SK-N-SH (cell line): ENCODE data around the gene MUSK. TPM values are rescaled to one million over a fixed set of nuclear protein-coding genes. Genes with fewer than 3 reads are reported as not detected.

ENCODE experiments used
- CTCF ChIA-PET: fragments of 300-600, 350-600 bp; formaldehyde crosslinking; extraction: SDS; loops from one replicate; lab custom pipeline; 2021; lab: Yijun Ruan, JAX
- POLR2A ChIA-PET: fragments of 350-600 bp; sonication (Branson Sonifier 250); formaldehyde crosslinking; extraction: SDS; loops from one replicate; lab custom pipeline; 2020; ENCODE audit warnings: antibody characterized with exemption, inconsistent platforms; lab: Yijun Ruan, JAX
- DNase-seq: peaks from one replicate; pipeline ENCODE4 v3.0.0; 2012
- H2AFZ ChIP-seq: fragments of 200-600 bp; sonication (generic); 2 replicates; pipeline ENCODE4 v1.8.1; 2016; ENCODE audit warnings: antibody characterized with exemption, mild to moderate bottlenecking, low read depth
- H3F3A ChIP-seq: fragments of 200-600 bp; sonication (generic); replicated peaks from 2 replicates; pipeline ENCODE3; 2016; ENCODE audit warnings: antibody characterized with exemption, mild to moderate bottlenecking; ENCODE audit not compliant: insufficient read depth
- H3K27ac ChIP-seq, 2 experiments: fragments of 200-500 bp in 1 of 2; fragments of 200-600 bp in 1 of 2; sonication (Bioruptor generic) in 1 of 2; sonication (generic), shearing (Covaris generic) in 1 of 2; 2 replicates each; pipeline versions ENCODE4 v1.5.1 to v1.6.1; 2014 to 2016; ENCODE audit warnings: low read depth in 2 of 2, inconsistent platforms in 1 of 2, low read length in 1 of 2, mild to moderate bottlenecking in 1 of 2, mixed read lengths in 1 of 2
- H3K27me3 ChIP-seq: fragments of 200-600 bp; sonication (generic), shearing (Covaris generic); 2 replicates; pipeline ENCODE4 v1.6.1; 2016; ENCODE audit warnings: mixed run types; ENCODE audit not compliant: insufficient read depth
- H3K36me3 ChIP-seq, 2 experiments: fragments of 200-500 bp in 1 of 2; fragments of 200-600 bp in 1 of 2; sonication (Bioruptor generic) in 1 of 2; sonication (generic) in 1 of 2; replicated peaks in 1 of 2; 2 replicates each; pipeline versions ENCODE3 to v1.5.1; 2014 to 2016; ENCODE audit warnings: low read length in 1 of 2, mild to moderate bottlenecking in 1 of 2; ENCODE audit not compliant: insufficient read depth in 2 of 2, control insufficient read depth in 1 of 2
- H3K4me1 ChIP-seq, 2 experiments: fragments of 200-500 bp in 1 of 2; fragments of 200-600 bp in 1 of 2; sonication (Bioruptor generic) in 1 of 2; sonication (generic), shearing (Covaris generic) in 1 of 2; 2 replicates each; pipeline versions ENCODE4 v1.5.1 to v1.6.1; 2014 to 2016; ENCODE audit warnings: low read depth in 1 of 2, low read length in 1 of 2, mixed run types in 1 of 2; ENCODE audit not compliant: insufficient read depth in 2 of 2, control insufficient read depth in 1 of 2
- H3K4me2 ChIP-seq: fragments of 200-600 bp; sonication (generic), shearing (Covaris generic); 2 replicates; pipeline ENCODE4 v1.6.1; 2017; ENCODE audit warnings: mixed run types
- H3K4me3 ChIP-seq, 2 experiments: fragments of 200-500 bp in 1 of 2; fragments of 200-600 bp in 1 of 2; sonication (Bioruptor generic) in 1 of 2; sonication (generic), shearing (Covaris generic) in 1 of 2; 2 replicates each; pipeline versions ENCODE4 v1.5.1 to v1.8.1; 2014 to 2016; ENCODE audit warnings: low read depth in 2 of 2, inconsistent platforms in 1 of 2, low read length in 1 of 2, mild to moderate bottlenecking in 1 of 2, mixed read lengths in 1 of 2, moderate library complexity in 1 of 2
- H3K79me2 ChIP-seq: fragments of 200-600 bp; sonication (generic); 2 replicates; pipeline ENCODE4 v1.8.1; 2017; ENCODE audit warnings: mild to moderate bottlenecking; ENCODE audit not compliant: insufficient read depth
- H3K9ac ChIP-seq: fragments of 200-600 bp; sonication (generic); 2 replicates; pipeline ENCODE4 v1.6.1; 2017; ENCODE audit warnings: mixed run types
- H3K9me2 ChIP-seq: fragments of 200-600 bp; sonication (generic); 2 replicates; pipeline ENCODE4 v1.6.1; 2017; ENCODE audit warnings: mixed run types
- H3K9me3 ChIP-seq: fragments of 200-600 bp; sonication (generic); 2 replicates; pipeline ENCODE4 v1.6.1; 2017; ENCODE audit warnings: mixed run types, mild to moderate bottlenecking, moderate library complexity
- H4K20me1 ChIP-seq: fragments of 200-600 bp; sonication (generic); 2 replicates; pipeline ENCODE4 v1.6.1; 2017; ENCODE audit warnings: mild to moderate bottlenecking, mixed run types; ENCODE audit not compliant: insufficient read depth
- CHD2 ChIP-seq: fragments of 150-350 bp; IDR thresholded peaks from 2 replicates; pipeline ENCODE4 v1.6.1; 2018; ENCODE audit warnings: low read length; ENCODE audit not compliant: partially characterized antibody
- ELF1 ChIP-seq: IDR thresholded peaks from 2 replicates; pipeline ENCODE4 v1.4.0; 2012
- EP300 ChIP-seq, 2 experiments: IDR thresholded peaks; 2 replicates each; pipeline versions ENCODE4 v1.4.0 to v1.6.1; 2012; ENCODE audit warnings: borderline replicate concordance in 1 of 2, low read depth in 1 of 2, low read length in 1 of 2
- EZH2phosphoT487 ChIP-seq: fragments of 200-600 bp; sonication (generic); IDR thresholded peaks from 2 replicates; pipeline ENCODE4 v1.6.1; 2017; ENCODE audit warnings: low read depth, mixed run types, mild to moderate bottlenecking, antibody characterized with exemption, moderate library complexity, borderline replicate concordance
- FOSL2 ChIP-seq: IDR thresholded peaks from 2 replicates; pipeline ENCODE4 v1.4.0; 2012; ENCODE audit warnings: low read depth, mild to moderate bottlenecking, moderate library complexity, borderline replicate concordance
- FOXM1 ChIP-seq: IDR thresholded peaks from 2 replicates; pipeline ENCODE4 v1.4.0; 2012; ENCODE audit warnings: low read depth, mild to moderate bottlenecking
- GATA2 ChIP-seq: sonication (generic); formaldehyde crosslinking; IDR thresholded peaks from 2 replicates; pipeline ENCODE4 v1.5.0; 2020; ENCODE audit warnings: mild to moderate bottlenecking, missing genetic modification reagents
- MEF2A ChIP-seq: IDR thresholded peaks from 2 replicates; pipeline ENCODE4 v1.4.0; 2012; ENCODE audit warnings: low read depth, borderline replicate concordance
- NFIC ChIP-seq: IDR thresholded peaks from 2 replicates; pipeline ENCODE4 v1.4.0; 2012; ENCODE audit warnings: borderline replicate concordance
- NRF1 ChIP-seq: IDR thresholded peaks from 2 replicates; pipeline ENCODE4 v1.6.1; 2012; ENCODE audit warnings: low read depth, mild to moderate bottlenecking, low read length
- REST ChIP-seq: IDR thresholded peaks from 2 replicates; pipeline ENCODE4 v1.6.1; 2012; ENCODE audit warnings: mild to moderate bottlenecking, low read depth, low read length, moderate library complexity
- RXRA ChIP-seq: IDR thresholded peaks from 2 replicates; pipeline ENCODE4 v1.4.0; 2012; ENCODE audit warnings: low read depth, mild to moderate bottlenecking, borderline replicate concordance
- SIN3A ChIP-seq: IDR thresholded peaks from 2 replicates; pipeline ENCODE4 v1.6.1; 2012; ENCODE audit warnings: low read depth, mild to moderate bottlenecking, low read length, moderate library complexity, borderline replicate concordance
- TAF1 ChIP-seq: IDR thresholded peaks from 2 replicates; pipeline ENCODE4 v1.6.1; 2012; ENCODE audit warnings: low read depth, mild to moderate bottlenecking, low read length, moderate library complexity, borderline replicate concordance
- TEAD4 ChIP-seq: IDR thresholded peaks from 2 replicates; pipeline ENCODE4 v1.4.0; 2012; ENCODE audit warnings: mild to moderate bottlenecking, borderline replicate concordance; ENCODE audit not compliant: insufficient read depth
- YY1 ChIP-seq: IDR thresholded peaks from 2 replicates; pipeline ENCODE4 v1.4.0; 2012; ENCODE audit warnings: low read depth, mild to moderate bottlenecking
- WGBS: methylation state at CpG from one replicate; pipeline ENCODE4 v1.1.6; 2017; ENCODE audit warnings: low lambda C conversion rate; 5-methylcytosine and 5-hydroxymethylcytosine counted together
- polyA plus RNA-seq, 3 experiments: library from polyadenylated mRNA; depleted of rRNA; stranded (reverse); fragments of >200 nt; gene quantifications; 2 replicates each; pipeline ENCODE4 v1.2.3, GENCODE V29; 2012
- TF ChIP-seq, protein P1 (sequence below): IDR thresholded peaks from 2 replicates; pipeline ENCODE4 v1.4.0; 2012; ENCODE audit warnings: low read depth, borderline replicate concordance
- TF ChIP-seq, protein P2 (sequence below): IDR thresholded peaks from 2 replicates; pipeline ENCODE4 v1.4.0; 2012; ENCODE audit warnings: low read depth, borderline replicate concordance
- TF ChIP-seq, protein P3 (sequence below): fragments of 150-350 bp; IDR thresholded peaks from 2 replicates; pipeline ENCODE4 v1.6.1; 2017; ENCODE audit warnings: antibody characterized with exemption, low read length, low read depth, borderline replicate concordance
- TF ChIP-seq, protein P4 (sequence below): fragments of 150-350 bp; IDR thresholded peaks from 2 replicates; pipeline ENCODE4 v1.6.1; 2016; ENCODE audit warnings: mild to moderate bottlenecking, low read depth, low read length

MUSK gene
- polyA plus RNA-seq, 1 of the 3 experiments (the other 2 are of a cell fraction): not detected

DNA sequence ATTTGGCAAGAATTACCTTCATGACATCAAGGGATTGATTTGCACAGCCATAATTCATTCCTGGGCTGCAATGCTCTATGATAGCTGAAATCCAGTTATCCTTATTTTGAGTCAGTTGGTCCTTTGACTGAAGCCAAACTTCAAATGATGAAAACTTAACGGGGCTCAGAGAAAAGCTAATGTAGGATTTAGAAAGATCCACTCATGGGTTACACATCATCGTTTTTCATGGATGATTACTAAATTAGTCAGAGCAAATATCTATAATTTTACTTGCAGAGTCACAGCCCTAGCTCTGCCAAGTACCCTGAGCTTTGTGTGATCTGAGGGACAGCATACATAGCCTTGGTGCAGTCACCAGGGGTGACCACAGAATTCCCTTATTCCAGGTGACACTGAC lies 27.3 kb upstream of the MUSK start:
- Histone ChIP-seq H4K20me1 (no peaks in the 10 kb centered on the region), H3K9me2 (no peaks in the 10 kb centered on the region; the same call in 1 of the 2 replicates), H3K9ac (no peak overlapping the region), H3K9me3 (no peaks in the 10 kb centered on the region), H3K36me3 (no peaks in the 10 kb centered on the region), H3K27ac (no peak overlapping the region), H3K27me3 (no peaks in the 10 kb centered on the region), H3K4me2 (no peak overlapping the region), H3K79me2 (no peaks in the 10 kb centered on the region), H3K4me3 (no peak overlapping the region), H3K4me1 (no peaks in the 10 kb centered on the region), H2AFZ (no peak overlapping the region), H3F3A (peaks cover 3% of the 10 kb centered on the region)
- WGBS: 62% methylated on average over 2 of the region's 2 CpGs
- no peak for DNase-seq
- TF ChIP-seq, protein P1, sequence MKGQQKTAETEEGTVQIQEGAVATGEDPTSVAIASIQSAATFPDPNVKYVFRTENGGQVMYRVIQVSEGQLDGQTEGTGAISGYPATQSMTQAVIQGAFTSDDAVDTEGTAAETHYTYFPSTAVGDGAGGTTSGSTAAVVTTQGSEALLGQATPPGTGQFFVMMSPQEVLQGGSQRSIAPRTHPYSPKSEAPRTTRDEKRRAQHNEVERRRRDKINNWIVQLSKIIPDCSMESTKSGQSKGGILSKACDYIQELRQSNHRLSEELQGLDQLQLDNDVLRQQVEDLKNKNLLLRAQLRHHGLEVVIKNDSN: no peak
- TF ChIP-seq RXRA (no peak), EP300 (IDR thresholded peaks at IDR 0.05; ENCODE audit: borderline replicate concordance in 1 of 2, low read depth in 1 of 2, low read length in 1 of 2) (no peak), FOSL2 (no peak), GATA2 (no peak), TAF1 (no peak), ELF1 (no peak), MEF2A (no peak)
- TF ChIP-seq, protein P2, sequence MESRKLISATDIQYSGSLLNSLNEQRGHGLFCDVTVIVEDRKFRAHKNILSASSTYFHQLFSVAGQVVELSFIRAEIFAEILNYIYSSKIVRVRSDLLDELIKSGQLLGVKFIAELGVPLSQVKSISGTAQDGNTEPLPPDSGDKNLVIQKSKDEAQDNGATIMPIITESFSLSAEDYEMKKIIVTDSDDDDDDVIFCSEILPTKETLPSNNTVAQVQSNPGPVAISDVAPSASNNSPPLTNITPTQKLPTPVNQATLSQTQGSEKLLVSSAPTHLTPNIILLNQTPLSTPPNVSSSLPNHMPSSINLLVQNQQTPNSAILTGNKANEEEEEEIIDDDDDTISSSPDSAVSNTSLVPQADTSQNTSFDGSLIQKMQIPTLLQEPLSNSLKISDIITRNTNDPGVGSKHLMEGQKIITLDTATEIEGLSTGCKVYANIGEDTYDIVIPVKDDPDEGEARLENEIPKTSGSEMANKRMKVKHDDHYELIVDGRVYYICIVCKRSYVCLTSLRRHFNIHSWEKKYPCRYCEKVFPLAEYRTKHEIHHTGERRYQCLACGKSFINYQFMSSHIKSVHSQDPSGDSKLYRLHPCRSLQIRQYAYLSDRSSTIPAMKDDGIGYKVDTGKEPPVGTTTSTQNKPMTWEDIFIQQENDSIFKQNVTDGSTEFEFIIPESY: no peak
- TF ChIP-seq, protein P3, sequence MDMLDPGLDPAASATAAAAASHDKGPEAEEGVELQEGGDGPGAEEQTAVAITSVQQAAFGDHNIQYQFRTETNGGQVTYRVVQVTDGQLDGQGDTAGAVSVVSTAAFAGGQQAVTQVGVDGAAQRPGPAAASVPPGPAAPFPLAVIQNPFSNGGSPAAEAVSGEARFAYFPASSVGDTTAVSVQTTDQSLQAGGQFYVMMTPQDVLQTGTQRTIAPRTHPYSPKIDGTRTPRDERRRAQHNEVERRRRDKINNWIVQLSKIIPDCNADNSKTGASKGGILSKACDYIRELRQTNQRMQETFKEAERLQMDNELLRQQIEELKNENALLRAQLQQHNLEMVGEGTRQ: no peak
- ChIA-PET POLR2A (no interaction called here), CTCF (interaction anchor here (0.8 to 0.9 kb wide), 2 partner anchors 395 to 658 kb away, joined by 3 to 4 read pairs; no protein-coding TSS in a partner anchor)

DNA sequence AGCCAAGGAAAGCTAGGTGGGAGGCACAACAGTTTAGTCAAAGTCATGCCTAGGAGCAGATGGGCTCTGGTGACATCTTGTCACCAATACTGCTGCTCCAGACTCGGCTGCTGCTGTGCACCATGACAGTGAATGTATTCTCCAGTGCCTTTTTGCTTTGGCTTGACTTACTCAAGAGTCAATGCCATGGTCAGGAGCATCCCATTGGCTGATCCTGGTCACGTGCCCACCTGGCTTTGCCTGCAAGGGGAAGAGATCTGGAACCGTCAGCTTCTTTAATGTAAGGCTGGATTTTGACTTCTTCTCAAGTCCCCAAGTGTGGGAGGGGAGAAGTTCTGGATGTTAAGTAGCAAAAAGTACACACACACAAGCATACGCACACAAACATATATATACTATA lies 19.9 kb upstream of the MUSK start:
- Histone ChIP-seq H3K9me2 (no peaks in the 10 kb centered on the region), H3K9ac (no peak overlapping the region), H3K27ac (no peak overlapping the region), H3K4me3 (no peak overlapping the region), H3K4me1 (peaks cover 5 to 9% of the 10 kb centered on the region in 2 experiments; a peak in 3 of 4 replicates), H3K36me3 (no peaks in the 10 kb centered on the region), H3K79me2 (no peaks in the 10 kb centered on the region), H3K4me2 (no peak overlapping the region), H2AFZ (no peak overlapping the region), H4K20me1 (no peaks in the 10 kb centered on the region), H3K9me3 (no peaks in the 10 kb centered on the region), H3F3A (peaks cover 20% of the 10 kb centered on the region), H3K27me3 (no peaks in the 10 kb centered on the region)
- ChIA-PET CTCF (interaction anchor here (1.1 kb wide), 1 partner anchor 11 kb away, joined by 3 read pairs; no protein-coding TSS in a partner anchor), POLR2A (no interaction called here)
- 79% methylated on average over 4 of the region's 4 CpGs for WGBS
- DNase-seq: no peak
- TF ChIP-seq FOXM1 (no peak), NFIC (no peak), TEAD4 (no peak), REST (no peak), EP300 (IDR thresholded peaks at IDR 0.05; ENCODE audit: borderline replicate concordance in 1 of 2, low read depth in 1 of 2, low read length in 1 of 2) (no peak), RXRA (no peak), NRF1 (no peak), CHD2 (no peak), YY1 (no peak), EZH2phosphoT487 (no peak), SIN3A (no peak)
- TF ChIP-seq, protein P4, sequence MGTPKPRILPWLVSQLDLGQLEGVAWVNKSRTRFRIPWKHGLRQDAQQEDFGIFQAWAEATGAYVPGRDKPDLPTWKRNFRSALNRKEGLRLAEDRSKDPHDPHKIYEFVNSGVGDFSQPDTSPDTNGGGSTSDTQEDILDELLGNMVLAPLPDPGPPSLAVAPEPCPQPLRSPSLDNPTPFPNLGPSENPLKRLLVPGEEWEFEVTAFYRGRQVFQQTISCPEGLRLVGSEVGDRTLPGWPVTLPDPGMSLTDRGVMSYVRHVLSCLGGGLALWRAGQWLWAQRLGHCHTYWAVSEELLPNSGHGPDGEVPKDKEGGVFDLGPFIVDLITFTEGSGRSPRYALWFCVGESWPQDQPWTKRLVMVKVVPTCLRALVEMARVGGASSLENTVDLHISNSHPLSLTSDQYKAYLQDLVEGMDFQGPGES: no peak
